Breast epithelium (tissue), 3 donors: ENCODE data around the gene GATC.

Source experiments
- POLR2A ChIP-seq: fragments of 450-650 bp; IDR thresholded peaks from one replicate; pipeline ENCODE4 v1.6.1; 2016; ENCODE audit warnings: antibody characterized with exemption, mild to moderate bottlenecking, moderate library complexity
- POLR2AphosphoS5 ChIP-seq, 3 donors: sonication (generic); formaldehyde crosslinking; IDR thresholded peaks; one replicate each; pipeline ENCODE4 v1.6.1; 2017; ENCODE audit warnings: antibody characterized with exemption in 3 of 3
- TF ChIP-seq, protein P1 (sequence below), 3 donors: fragments of 450-650 bp; IDR thresholded peaks; one replicate each; pipeline ENCODE4 v1.5.1; 2016 to 2017; ENCODE audit warnings: antibody characterized with exemption in 3 of 3, mild to moderate bottlenecking in 3 of 3, moderate library complexity in 3 of 3

DNA sequence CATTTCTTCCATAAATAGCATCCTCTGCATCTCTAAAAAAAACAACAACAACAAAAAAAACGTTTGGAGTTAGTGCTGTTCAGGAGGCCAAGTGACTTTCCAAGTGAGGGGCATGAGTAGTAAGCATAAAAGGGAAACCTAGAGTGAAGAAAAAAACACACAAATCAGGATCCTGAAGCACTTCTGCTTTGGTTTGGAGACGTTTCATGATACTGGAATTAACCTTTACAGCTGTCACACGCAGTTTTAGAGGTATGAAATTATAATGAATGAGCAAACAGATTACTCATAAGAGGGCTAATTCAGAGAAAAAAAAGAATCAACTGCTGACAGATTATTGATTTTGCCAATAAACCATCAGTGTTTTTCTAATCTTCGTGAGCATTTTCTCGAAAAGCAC, 19.5 kb downstream of the GATC start:
- TF ChIP-seq, protein P1, sequence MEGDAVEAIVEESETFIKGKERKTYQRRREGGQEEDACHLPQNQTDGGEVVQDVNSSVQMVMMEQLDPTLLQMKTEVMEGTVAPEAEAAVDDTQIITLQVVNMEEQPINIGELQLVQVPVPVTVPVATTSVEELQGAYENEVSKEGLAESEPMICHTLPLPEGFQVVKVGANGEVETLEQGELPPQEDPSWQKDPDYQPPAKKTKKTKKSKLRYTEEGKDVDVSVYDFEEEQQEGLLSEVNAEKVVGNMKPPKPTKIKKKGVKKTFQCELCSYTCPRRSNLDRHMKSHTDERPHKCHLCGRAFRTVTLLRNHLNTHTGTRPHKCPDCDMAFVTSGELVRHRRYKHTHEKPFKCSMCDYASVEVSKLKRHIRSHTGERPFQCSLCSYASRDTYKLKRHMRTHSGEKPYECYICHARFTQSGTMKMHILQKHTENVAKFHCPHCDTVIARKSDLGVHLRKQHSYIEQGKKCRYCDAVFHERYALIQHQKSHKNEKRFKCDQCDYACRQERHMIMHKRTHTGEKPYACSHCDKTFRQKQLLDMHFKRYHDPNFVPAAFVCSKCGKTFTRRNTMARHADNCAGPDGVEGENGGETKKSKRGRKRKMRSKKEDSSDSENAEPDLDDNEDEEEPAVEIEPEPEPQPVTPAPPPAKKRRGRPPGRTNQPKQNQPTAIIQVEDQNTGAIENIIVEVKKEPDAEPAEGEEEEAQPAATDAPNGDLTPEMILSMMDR (IDR thresholded peaks at IDR 0.05), result no peak
- TF ChIP-seq POLR2A (no peak), POLR2AphosphoS5 (IDR thresholded peaks at IDR 0.05) (no peak)
